PC-3 (cell line): Measurements from ENCODE around the gene HSH2D. TPM values are rescaled to one million over a fixed set of nuclear protein-coding genes. Genes with fewer than 3 reads are reported as not detected.

ENCODE experiments used
- ATAC-seq: fragments of 200-7000 bp; cut with Tn5 transposase; 2 replicates; pipeline ENCODE4 v1.9.1; 2020; ENCODE audit warnings: mild to moderate bottlenecking, moderate library complexity
- BruUV-seq: library from RNA; stranded (reverse); fragments of 400-500 nt; replicated peaks from 2 replicates; lab custom pipeline; 2021; lab: Mats Ljungman, UMichigan
- CTCF ChIA-PET: fragments of 300-600 bp; sonication (Branson Sonifier 250); formaldehyde crosslinking; loops from one replicate; lab custom pipeline; 2022; ENCODE audit warnings: antibody characterized with exemption; lab: Charles Lee
- POLR2A ChIA-PET: fragments of 300-600 bp; sonication (Branson Sonifier 250); formaldehyde crosslinking; loops from one replicate; lab custom pipeline; 2022; ENCODE audit warnings: antibody characterized with exemption; ENCODE audit not compliant: unreplicated experiment; lab: Charles Lee
- DNase-seq: peaks from one replicate; pipeline ENCODE4 v3.0.0-alpha.2; 2015
- H2AFZ ChIP-seq: fragments of 300-600 bp; sonication (generic); 2 replicates; pipeline ENCODE4 v1.6.0; 2016; ENCODE audit warnings: antibody characterized with exemption, low read length
- H3F3A ChIP-seq: fragments of 300-600 bp; sonication (generic); one replicate; pipeline ENCODE4 v1.6.0; 2017; ENCODE audit warnings: antibody characterized with exemption, low read length, control low read depth, mild to moderate bottlenecking; ENCODE audit not compliant: unreplicated experiment
- H3K27ac ChIP-seq: fragments of 300-600 bp; sonication (generic); 2 replicates; pipeline ENCODE4 v1.5.1; 2016; ENCODE audit warnings: mild to moderate bottlenecking, low read length
- H3K27me3 ChIP-seq: fragments of 300-600 bp; sonication (generic); 2 replicates; pipeline ENCODE4 v1.6.1; 2016; ENCODE audit warnings: low read length, mixed read lengths
- H3K36me3 ChIP-seq: fragments of 300-600 bp; sonication (generic); 2 replicates; pipeline ENCODE4 v1.6.1; 2016; ENCODE audit warnings: low read depth, mixed run types, low read length, mixed read lengths
- H3K4me1 ChIP-seq: fragments of 300-600 bp; sonication (generic); 2 replicates; pipeline ENCODE4 v1.5.1; 2016; ENCODE audit warnings: low read length; ENCODE audit not compliant: insufficient read depth
- H3K4me2 ChIP-seq: fragments of 300-600 bp; sonication (generic); 2 replicates; pipeline ENCODE4 v1.6.0; 2016; ENCODE audit warnings: low read length
- H3K4me3 ChIP-seq: fragments of 300-600 bp; sonication (generic); 2 replicates; pipeline ENCODE4 v1.5.1; 2016; ENCODE audit warnings: mild to moderate bottlenecking, low read length, mixed read lengths
- H3K79me2 ChIP-seq: fragments of 300-600 bp; sonication (generic); 2 replicates; pipeline ENCODE4 v1.6.1; 2017; ENCODE audit warnings: low read length, mixed read lengths
- H3K9ac ChIP-seq: fragments of 300-600 bp; sonication (generic); 2 replicates; pipeline ENCODE4 v1.6.0; 2016; ENCODE audit warnings: mild to moderate bottlenecking, low read length
- H3K9me2 ChIP-seq: fragments of 300-600 bp; sonication (generic); replicated peaks from 2 replicates; pipeline ENCODE4 v1.6.1; 2016; ENCODE audit warnings: mixed run types, low read length, mixed read lengths
- H3K9me3 ChIP-seq: fragments of 300-600 bp; sonication (generic); 2 replicates; pipeline ENCODE4 v1.6.1; 2016; ENCODE audit warnings: low read length, mixed read lengths
- H4K20me1 ChIP-seq: fragments of 300-600 bp; sonication (generic); 2 replicates; pipeline ENCODE4 v1.6.1; 2016; ENCODE audit warnings: low read length, mixed read lengths
- EZH2 ChIP-seq: fragments of 300-600 bp; sonication (generic); IDR thresholded peaks from one replicate; pipeline ENCODE4 v1.6.1; 2017; ENCODE audit warnings: antibody characterized with exemption, mild to moderate bottlenecking, low read length; ENCODE audit not compliant: unreplicated experiment
- EZH2phosphoT487 ChIP-seq: fragments of 300-600 bp; sonication (generic); IDR thresholded peaks from 2 replicates; pipeline ENCODE4 v1.6.1; 2018; ENCODE audit warnings: mild to moderate bottlenecking, antibody characterized with exemption, low read length, borderline replicate concordance
- intact Hi-C: fragments of 100-400 bp; cut with micrococcal nuclease; formaldehyde crosslinking; loops from 2 replicates; pipeline ENCODE4 v1.9.0; 2023
- total RNA-seq: library from RNA; depleted of rRNA; stranded (reverse); fragments of >200 nt; gene quantifications from 2 replicates; pipeline ENCODE4 v1.2.3, GENCODE V29; 2014
- TF ChIP-seq, protein P1 (sequence below): fragments of 300-600 bp; sonication (generic); conservative IDR thresholded peaks from 2 replicates; pipeline ENCODE4 v1.5.1; 2017; ENCODE audit warnings: antibody characterized with exemption, low read depth, mild to moderate bottlenecking, low read length

HSH2D gene
- total RNA-seq, 1 experiment from 2014 or later: 14.5 TPM

DNA sequence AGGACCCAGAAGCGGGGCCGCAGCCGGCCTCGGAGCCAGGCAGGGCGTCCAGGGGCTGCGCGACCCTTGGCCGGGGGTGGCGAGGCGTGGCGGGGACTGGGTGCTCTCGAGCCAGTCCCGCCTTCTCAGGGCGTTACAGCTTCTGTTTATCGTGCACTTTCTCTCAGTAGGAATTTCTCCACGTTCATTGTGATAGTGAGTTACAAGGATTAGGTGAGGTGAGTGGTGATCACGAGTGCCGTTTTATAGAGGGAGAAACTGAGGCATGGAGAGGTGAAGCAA is 54.8 kb downstream of the HSH2D start:
- no peaks in the 10 kb centered on the region for H3K27me3 ChIP-seq
- no peaks in the 10 kb centered on the region for H3K9me3 ChIP-seq
- H2AFZ ChIP-seq: peak overlapping the region; percentile 66
- intact Hi-C loops: no loop called here
- no TSS peak for BruUV-seq
- peaks cover 28% of the 10 kb centered on the region for H3K4me1 ChIP-seq
- no peaks in the 10 kb centered on the region for H4K20me1 ChIP-seq
- H3K4me3 ChIP-seq: peak overlapping the region; percentile 86
- H3K9ac ChIP-seq: peak overlapping the region; percentile 84
- H3F3A ChIP-seq: no peaks in the 10 kb centered on the region
- no peak for TF ChIP-seq EZH2
- TF ChIP-seq EZH2phosphoT487: no peak
- TF ChIP-seq, protein P1, sequence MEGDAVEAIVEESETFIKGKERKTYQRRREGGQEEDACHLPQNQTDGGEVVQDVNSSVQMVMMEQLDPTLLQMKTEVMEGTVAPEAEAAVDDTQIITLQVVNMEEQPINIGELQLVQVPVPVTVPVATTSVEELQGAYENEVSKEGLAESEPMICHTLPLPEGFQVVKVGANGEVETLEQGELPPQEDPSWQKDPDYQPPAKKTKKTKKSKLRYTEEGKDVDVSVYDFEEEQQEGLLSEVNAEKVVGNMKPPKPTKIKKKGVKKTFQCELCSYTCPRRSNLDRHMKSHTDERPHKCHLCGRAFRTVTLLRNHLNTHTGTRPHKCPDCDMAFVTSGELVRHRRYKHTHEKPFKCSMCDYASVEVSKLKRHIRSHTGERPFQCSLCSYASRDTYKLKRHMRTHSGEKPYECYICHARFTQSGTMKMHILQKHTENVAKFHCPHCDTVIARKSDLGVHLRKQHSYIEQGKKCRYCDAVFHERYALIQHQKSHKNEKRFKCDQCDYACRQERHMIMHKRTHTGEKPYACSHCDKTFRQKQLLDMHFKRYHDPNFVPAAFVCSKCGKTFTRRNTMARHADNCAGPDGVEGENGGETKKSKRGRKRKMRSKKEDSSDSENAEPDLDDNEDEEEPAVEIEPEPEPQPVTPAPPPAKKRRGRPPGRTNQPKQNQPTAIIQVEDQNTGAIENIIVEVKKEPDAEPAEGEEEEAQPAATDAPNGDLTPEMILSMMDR: no peak
- POLR2A ChIA-PET: interaction anchor here (0.6 kb wide), 1 partner anchor 113 kb away, joined by 22 read pairs; no protein-coding TSS in a partner anchor
- peak overlapping the region; percentile 93 for H3K4me2 ChIP-seq
- no peaks in the 10 kb centered on the region for H3K9me2 ChIP-seq
- H3K36me3 ChIP-seq: peaks cover 2% of the 10 kb centered on the region; the same call in 1 of the 2 replicates
- peak overlapping the region; percentile 88 for H3K27ac ChIP-seq
- ATAC-seq: no peak; the same call in 1 of the 2 replicates
- no peak for DNase-seq
- CTCF ChIA-PET: no interaction called here
- peaks cover 26% of the 10 kb centered on the region for H3K79me2 ChIP-seq

DNA sequence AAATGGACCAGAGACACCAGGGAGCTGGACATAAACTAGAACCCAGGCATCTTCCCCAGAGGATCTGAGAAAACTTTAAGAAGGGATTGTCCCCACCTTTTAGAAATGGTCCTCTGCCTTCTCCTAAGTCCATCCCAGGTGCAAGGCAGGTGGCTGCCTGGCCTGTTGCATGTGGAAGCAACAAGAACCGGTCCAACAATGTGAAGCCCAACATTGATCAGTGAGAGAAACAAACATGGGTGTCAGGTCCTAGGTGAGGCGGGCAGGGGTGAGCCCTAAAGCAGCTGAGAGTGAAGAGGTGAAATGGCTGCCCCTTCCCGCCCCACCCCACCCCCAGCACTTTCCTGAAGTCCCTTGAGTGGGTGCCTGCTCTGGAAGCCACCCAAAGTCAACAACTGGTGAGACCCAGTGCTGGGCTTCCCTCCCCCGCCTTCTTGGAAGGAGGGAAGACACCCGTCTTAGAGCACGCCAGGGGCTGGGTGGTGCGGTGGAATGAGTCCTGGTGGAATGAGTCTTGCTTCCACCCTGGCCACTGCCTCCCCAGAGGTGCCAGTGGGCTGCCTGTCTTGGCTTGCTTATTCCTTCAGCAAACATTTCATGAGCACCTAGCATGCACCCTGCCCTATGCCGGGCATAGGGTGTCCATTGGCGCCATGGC is 55.9 kb downstream of the HSH2D start:
- Histone ChIP-seq H3K4me1 (peaks cover 28% of the 10 kb centered on the region), H3K27ac (no peak overlapping the region), H3K4me2 (peak overlapping the region; percentile 93), H3K4me3 (peak overlapping the region; percentile 86; the same call in 1 of the 2 replicates), H2AFZ (no peak overlapping the region), H3K79me2 (peaks cover 26% of the 10 kb centered on the region), H3F3A (no peaks in the 10 kb centered on the region), H3K9me3 (no peaks in the 10 kb centered on the region), H3K36me3 (no peaks in the 10 kb centered on the region), H3K27me3 (no peaks in the 10 kb centered on the region), H3K9ac (no peak overlapping the region), H3K9me2 (no peaks in the 10 kb centered on the region), H4K20me1 (no peaks in the 10 kb centered on the region)
- intact Hi-C loops: no loop called here
- BruUV-seq: no TSS peak
- ATAC-seq: no peak
- DNase-seq: no peak
- TF ChIP-seq EZH2phosphoT487: no peak
- TF ChIP-seq, protein P1: no peak
- no peak for TF ChIP-seq EZH2
- POLR2A ChIA-PET: no interaction called here
- CTCF ChIA-PET: no interaction called here
